Measurements from ENCODE around the gene BRDT. TPM values are rescaled to one million over a fixed set of nuclear protein-coding genes. Genes with fewer than 3 reads are reported as not detected.

Gene BRDT
- total and polyA plus RNA-seq, 2 donors (not counting 3 experiments of a cell fraction or from before 2014, with no cell fraction given) = not detected

- ChIA-PET POLR2A (no interaction called here), CTCF (no interaction called here)
- Histone ChIP-seq H3K9ac (replicated peaks; ENCODE audit: extremely low read depth, insufficient read depth, low read length) (no peak overlapping the region), H3K27me3 (ENCODE audit: control insufficient read depth in 2 of 2, insufficient read depth in 2 of 2, low read length in 2 of 2) (no peaks in the 10 kb centered on the region), H3K9me3 (replicated peaks; ENCODE audit: control insufficient read depth, insufficient read depth, low read length) (no peaks in the 10 kb centered on the region), H3K27ac (ENCODE audit: insufficient read depth, low read depth, low read length) (no peak overlapping the region), H4K20me1 (replicated peaks; ENCODE audit: control insufficient read depth, extremely low read depth, insufficient read depth, low read length) (no peaks in the 10 kb centered on the region), H2AFZ (ENCODE audit: low read depth, low read length) (no peak overlapping the region), H3K79me2 (ENCODE audit: control insufficient read depth, insufficient read depth, low read length) (no peaks in the 10 kb centered on the region), H3K9me1 (replicated peaks; ENCODE audit: control insufficient read depth, extremely low read depth, insufficient read depth, low read length) (no peaks in the 10 kb centered on the region), H3K4me1 (ENCODE audit: control insufficient read depth, extremely low read depth, insufficient read depth, low read length) (peaks cover 23% of the 10 kb centered on the region), H3K36me3 (ENCODE audit: control insufficient read depth in 2 of 2, extremely low read depth in 1 of 2, insufficient read depth in 2 of 2, low read length in 2 of 2) (no peaks in the 10 kb centered on the region), H3K4me2 (ENCODE audit: insufficient read depth, low read length) (no peak overlapping the region), H3K4me3 (replicated peaks in 1 of 3; ENCODE audit: insufficient read depth in 1 of 3, low read depth in 1 of 3, low read length in 3 of 3) (no peak overlapping the region)
- intact Hi-C loops (cut with micrococcal nuclease) (no loop called here), dilution Hi-C loops (cut with MboI; ENCODE audit: extremely low pct_ligation_motif_present, low sequenced_read_pairs) (no loop called here)
- TF ChIP-seq MYC (IDR thresholded peaks at IDR 0.05; ENCODE audit: low read depth, low read length) = no peak
- TF ChIP-seq EZH2 (IDR thresholded peaks at IDR 0.05; ENCODE audit: borderline replicate concordance, low read depth, low read length, severe bottlenecking) = no peak
- no peak for TF ChIP-seq POLR2A (IDR thresholded peaks at IDR 0.05; ENCODE audit: low read depth, low read length)
- TF ChIP-seq GATA2 (IDR thresholded peaks at IDR 0.05; ENCODE audit: insufficient read depth, insufficient read length, low read depth, low read length) = no peak
- no peak for TF ChIP-seq CTCF (IDR thresholded peaks at IDR 0.05; ENCODE audit: extremely low read depth in 1 of 2, insufficient read depth in 1 of 2, low read depth in 1 of 2, low read length in 2 of 2)
- no peak for TF ChIP-seq POLR2AphosphoS5 (IDR thresholded peaks at IDR 0.05; ENCODE audit: insufficient read depth, low read depth, low read length)
- no peak for TF ChIP-seq JUN (IDR thresholded peaks at IDR 0.05; ENCODE audit: borderline replicate concordance, insufficient read depth, insufficient read length, low read depth)
- TF ChIP-seq FOS (IDR thresholded peaks at IDR 0.05; ENCODE audit: borderline replicate concordance, insufficient read depth, low read length) = no peak
- FAIRE-seq (no peak), DNase-seq (ENCODE audit: low read depth, low spot score) (no peak)
- BruUV-seq (replicated peaks) = no TSS peak
Measured at GRCh38 chr1:91916046-91916445, 33.2 kb upstream of the BRDT start.

Measured in endothelial cell of umbilical vein (primary cell).